Measurements from ENCODE around the gene STPG2. TPM values are rescaled to one million over a fixed set of nuclear protein-coding genes. Genes with fewer than 3 reads are reported as not detected.

The STPG2 gene
- total RNA-seq, 1 donor from 2014 or later: not detected

- TF ChIP-seq, protein P1, sequence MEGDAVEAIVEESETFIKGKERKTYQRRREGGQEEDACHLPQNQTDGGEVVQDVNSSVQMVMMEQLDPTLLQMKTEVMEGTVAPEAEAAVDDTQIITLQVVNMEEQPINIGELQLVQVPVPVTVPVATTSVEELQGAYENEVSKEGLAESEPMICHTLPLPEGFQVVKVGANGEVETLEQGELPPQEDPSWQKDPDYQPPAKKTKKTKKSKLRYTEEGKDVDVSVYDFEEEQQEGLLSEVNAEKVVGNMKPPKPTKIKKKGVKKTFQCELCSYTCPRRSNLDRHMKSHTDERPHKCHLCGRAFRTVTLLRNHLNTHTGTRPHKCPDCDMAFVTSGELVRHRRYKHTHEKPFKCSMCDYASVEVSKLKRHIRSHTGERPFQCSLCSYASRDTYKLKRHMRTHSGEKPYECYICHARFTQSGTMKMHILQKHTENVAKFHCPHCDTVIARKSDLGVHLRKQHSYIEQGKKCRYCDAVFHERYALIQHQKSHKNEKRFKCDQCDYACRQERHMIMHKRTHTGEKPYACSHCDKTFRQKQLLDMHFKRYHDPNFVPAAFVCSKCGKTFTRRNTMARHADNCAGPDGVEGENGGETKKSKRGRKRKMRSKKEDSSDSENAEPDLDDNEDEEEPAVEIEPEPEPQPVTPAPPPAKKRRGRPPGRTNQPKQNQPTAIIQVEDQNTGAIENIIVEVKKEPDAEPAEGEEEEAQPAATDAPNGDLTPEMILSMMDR (IDR thresholded peaks at IDR 0.05; ENCODE audit: insufficient read depth, low read length, severe bottlenecking): no peak
- DNase-seq (ENCODE audit: low read depth) (no peak), FAIRE-seq (no peak)
- H3K27me3 ChIP-seq (ENCODE audit: control insufficient read depth, insufficient read depth, low read length): no peaks in the 10 kb centered on the region
- no peaks in the 10 kb centered on the region for H3K36me3 ChIP-seq (ENCODE audit: control insufficient read depth, insufficient read depth, low read length)
- H3K4me3 ChIP-seq (ENCODE audit: low read depth, low read length): no peak overlapping the region
Measured at GRCh38 chr4:97778174-97778573, 365.1 kb downstream of the STPG2 start.

DNA sequence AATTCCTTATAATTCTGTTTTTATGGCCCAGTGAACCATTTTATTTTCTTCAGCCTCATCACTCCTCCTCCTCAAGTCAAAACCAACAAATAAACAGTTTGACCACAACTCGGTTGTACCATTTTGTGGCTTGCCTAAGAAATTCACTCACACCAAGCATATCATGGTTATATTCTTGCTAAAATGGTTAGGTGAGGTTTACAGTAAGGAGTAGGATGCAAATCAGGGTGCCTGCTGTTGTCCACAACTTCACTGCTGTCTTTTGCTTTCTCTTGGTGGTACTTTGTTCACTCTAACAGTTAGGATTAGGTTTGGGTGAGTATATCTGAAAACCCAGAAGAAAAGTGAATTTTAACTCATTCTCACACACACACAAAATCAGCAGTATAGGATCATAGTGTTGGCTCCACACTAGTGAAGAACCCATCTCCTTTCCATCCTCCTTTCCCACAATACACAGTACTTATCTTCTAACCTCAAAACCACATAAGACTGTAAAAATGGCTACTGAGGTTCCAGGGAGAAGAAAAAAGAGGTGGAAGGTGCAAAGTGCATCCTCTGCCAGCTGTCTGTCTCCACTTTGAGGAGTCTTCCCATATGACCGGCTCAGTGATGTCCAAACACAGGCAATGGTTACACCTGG, 368.8 kb downstream of the STPG2 start:
- no peak for DNase-seq (ENCODE audit: low read depth)
- Histone ChIP-seq H3K4me3 (ENCODE audit: low read depth, low read length) (no peak overlapping the region), H3K36me3 (ENCODE audit: control insufficient read depth, insufficient read depth, low read length) (no peaks in the 10 kb centered on the region), H3K27me3 (ENCODE audit: control insufficient read depth, insufficient read depth, low read length) (no peaks in the 10 kb centered on the region)
- FAIRE-seq: no peak
- TF ChIP-seq, protein P1 (IDR thresholded peaks at IDR 0.05; ENCODE audit: insufficient read depth, low read length, severe bottlenecking): no peak

DNA sequence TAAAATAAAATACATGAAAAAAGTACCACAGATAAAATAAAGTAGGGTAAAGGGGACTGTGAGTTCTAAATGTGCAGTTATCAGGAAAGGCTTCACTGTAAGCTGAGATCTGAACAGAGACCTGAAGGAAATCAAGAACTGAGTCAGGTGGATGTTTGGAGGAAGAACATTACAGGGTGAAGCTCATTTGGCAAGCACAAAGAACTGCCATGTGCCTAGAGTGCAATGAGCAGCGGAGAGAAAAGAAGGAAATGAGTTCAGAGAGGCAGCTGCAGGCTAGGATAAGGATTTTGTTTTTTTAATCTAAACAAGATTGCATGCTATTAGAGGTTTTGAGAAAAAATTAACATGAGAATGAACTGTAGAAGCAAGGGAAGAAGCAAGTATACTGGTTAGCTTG, 373.1 kb downstream of the STPG2 start:
- FAIRE-seq (no peak), DNase-seq (ENCODE audit: low read depth) (no peak)
- Histone ChIP-seq H3K36me3 (ENCODE audit: control insufficient read depth, insufficient read depth, low read length) (no peaks in the 10 kb centered on the region), H3K4me3 (ENCODE audit: low read depth, low read length) (no peak overlapping the region), H3K27me3 (ENCODE audit: control insufficient read depth, insufficient read depth, low read length) (no peaks in the 10 kb centered on the region)
- TF ChIP-seq, protein P1 (IDR thresholded peaks at IDR 0.05; ENCODE audit: insufficient read depth, low read length, severe bottlenecking): no peak

DNA sequence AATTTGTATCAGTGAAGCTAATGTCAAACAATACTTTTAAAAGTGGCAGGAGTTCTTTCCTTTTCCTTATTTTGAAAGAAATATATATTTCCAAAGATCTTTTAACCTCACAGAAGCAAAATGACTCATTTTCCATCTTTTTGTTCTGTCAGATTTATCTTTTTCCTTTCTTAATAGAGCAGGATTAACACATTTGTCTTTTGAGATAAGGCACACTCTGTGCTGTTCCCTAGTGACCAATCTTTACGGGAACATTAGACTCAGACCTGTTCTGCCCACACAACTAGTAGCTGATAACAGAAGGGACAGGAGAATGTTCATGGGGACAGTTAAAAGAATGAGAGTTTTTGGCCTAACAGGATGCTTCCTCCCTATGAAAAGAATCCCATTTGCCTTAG, 381.2 kb downstream of the STPG2 start:
- no peak for FAIRE-seq
- no peaks in the 10 kb centered on the region for H3K27me3 ChIP-seq (ENCODE audit: control insufficient read depth, insufficient read depth, low read length)

DNA sequence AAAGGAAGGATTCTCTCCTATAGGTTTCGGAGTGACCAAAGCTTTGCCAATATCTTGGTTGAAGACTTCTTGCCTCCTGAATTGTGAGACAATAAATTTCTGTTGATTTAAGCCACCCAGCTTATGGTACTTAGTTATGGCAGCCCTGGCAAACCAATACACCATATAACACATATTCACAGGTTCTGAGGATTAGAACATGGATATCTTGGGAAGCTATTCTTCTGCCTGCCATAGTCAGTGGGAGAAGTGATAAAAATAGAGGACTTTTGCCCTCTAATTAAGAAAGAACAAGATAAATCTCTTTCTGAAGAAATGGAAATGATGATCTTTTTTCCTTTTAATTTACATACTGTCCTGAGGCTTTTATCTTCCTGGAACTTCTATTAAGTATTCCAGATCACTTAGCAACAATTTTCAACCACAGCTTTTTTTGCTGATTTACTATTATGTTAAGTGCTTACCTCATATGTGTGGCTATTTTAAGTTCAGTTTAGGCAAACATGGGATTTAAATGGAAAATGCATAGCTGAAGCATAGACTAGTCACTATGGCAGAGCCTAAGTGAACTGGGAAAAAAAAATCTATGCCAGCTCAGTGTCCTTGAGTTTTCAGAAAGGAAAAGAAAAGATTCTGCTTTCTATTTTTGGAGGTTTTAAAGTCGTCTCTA, 381.7 kb downstream of the STPG2 start:
- DNase-seq (ENCODE audit: low read depth) (no peak), FAIRE-seq (no peak)
- H3K36me3 ChIP-seq (ENCODE audit: control insufficient read depth, insufficient read depth, low read length): no peaks in the 10 kb centered on the region
- no peaks in the 10 kb centered on the region for H3K27me3 ChIP-seq (ENCODE audit: control insufficient read depth, insufficient read depth, low read length)
- TF ChIP-seq, protein P1 (IDR thresholded peaks at IDR 0.05; ENCODE audit: insufficient read depth, low read length, severe bottlenecking): no peak
- no peak overlapping the region for H3K4me3 ChIP-seq (ENCODE audit: low read depth, low read length)

More for the DNA sequence above, 381.2 kb downstream of the STPG2 start:
- no peaks in the 10 kb centered on the region for H3K36me3 ChIP-seq (ENCODE audit: control insufficient read depth, insufficient read depth, low read length)
- TF ChIP-seq, protein P1 (IDR thresholded peaks at IDR 0.05; ENCODE audit: insufficient read depth, low read length, severe bottlenecking): no peak
- no peak overlapping the region for H3K4me3 ChIP-seq (ENCODE audit: low read depth, low read length)
- no peak for DNase-seq (ENCODE audit: low read depth)
